ENCODE results near the gene NR3C2. TPM values are rescaled to one million over a fixed set of nuclear protein-coding genes. Genes with fewer than 3 reads are reported as not detected.

Gene NR3C2
- total and polyA plus RNA-seq, 4 donors = 2.8 to 43.9 (median 11.5) TPM

DNA sequence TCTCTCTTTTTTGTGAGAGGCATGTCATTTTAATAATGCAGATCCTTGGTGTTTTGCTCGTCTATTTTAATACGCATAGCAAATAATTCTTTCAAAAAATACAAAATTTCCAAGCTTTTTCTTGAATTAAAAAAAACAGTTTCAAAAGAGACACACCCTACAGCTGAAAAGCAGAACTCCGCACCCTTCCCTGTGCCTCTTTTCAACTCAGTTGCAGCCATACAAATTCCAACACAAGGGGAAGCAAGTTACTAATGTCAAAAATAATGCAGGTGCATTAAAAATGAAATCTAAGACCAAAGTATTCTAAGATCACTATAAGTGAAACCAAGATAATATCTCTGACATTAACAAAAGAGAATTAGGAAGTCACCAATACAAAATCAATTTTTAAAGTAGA, 66.6 kb downstream of the NR3C2 start:
- WGBS, 2 donors = 56 to 66% methylated on average over 3 of the region's 3 CpGs
- Histone ChIP-seq H3K27me3 (ENCODE audit: control insufficient read depth in 3 of 3, insufficient read depth in 3 of 3, low read length in 2 of 3) (no peaks in the 10 kb centered on the region), H3K27ac (ENCODE audit: low read depth in 1 of 2, low read length in 1 of 2) (no peak overlapping the region), H3K4me3 (no peak overlapping the region), H3K36me3 (ENCODE audit: control insufficient read depth in 4 of 4, insufficient read depth in 4 of 4, low read length in 4 of 4) (no peaks in the 10 kb centered on the region), H3K9me3 (ENCODE audit: control insufficient read depth in 4 of 4, insufficient read depth in 3 of 4, low read length in 3 of 4) (no peaks in the 10 kb centered on the region), H3K9ac (ENCODE audit: insufficient read depth in 1 of 2, low read length in 2 of 2) (no peak overlapping the region), H3K4me1 (ENCODE audit: control insufficient read depth in 5 of 5, insufficient read depth in 5 of 5, low read length in 5 of 5) (peaks cover 0 to 6% (median 4%) of the 10 kb centered on the region in 5 donors)
- TF ChIP-seq, protein P1, sequence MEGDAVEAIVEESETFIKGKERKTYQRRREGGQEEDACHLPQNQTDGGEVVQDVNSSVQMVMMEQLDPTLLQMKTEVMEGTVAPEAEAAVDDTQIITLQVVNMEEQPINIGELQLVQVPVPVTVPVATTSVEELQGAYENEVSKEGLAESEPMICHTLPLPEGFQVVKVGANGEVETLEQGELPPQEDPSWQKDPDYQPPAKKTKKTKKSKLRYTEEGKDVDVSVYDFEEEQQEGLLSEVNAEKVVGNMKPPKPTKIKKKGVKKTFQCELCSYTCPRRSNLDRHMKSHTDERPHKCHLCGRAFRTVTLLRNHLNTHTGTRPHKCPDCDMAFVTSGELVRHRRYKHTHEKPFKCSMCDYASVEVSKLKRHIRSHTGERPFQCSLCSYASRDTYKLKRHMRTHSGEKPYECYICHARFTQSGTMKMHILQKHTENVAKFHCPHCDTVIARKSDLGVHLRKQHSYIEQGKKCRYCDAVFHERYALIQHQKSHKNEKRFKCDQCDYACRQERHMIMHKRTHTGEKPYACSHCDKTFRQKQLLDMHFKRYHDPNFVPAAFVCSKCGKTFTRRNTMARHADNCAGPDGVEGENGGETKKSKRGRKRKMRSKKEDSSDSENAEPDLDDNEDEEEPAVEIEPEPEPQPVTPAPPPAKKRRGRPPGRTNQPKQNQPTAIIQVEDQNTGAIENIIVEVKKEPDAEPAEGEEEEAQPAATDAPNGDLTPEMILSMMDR (IDR thresholded peaks at IDR 0.05; ENCODE audit: control extremely low read depth, extremely low read depth) = no peak
- ATAC-seq (ENCODE audit: insufficient read depth, low FRiP score) = no peak
- DNase-seq = no peak

DNA sequence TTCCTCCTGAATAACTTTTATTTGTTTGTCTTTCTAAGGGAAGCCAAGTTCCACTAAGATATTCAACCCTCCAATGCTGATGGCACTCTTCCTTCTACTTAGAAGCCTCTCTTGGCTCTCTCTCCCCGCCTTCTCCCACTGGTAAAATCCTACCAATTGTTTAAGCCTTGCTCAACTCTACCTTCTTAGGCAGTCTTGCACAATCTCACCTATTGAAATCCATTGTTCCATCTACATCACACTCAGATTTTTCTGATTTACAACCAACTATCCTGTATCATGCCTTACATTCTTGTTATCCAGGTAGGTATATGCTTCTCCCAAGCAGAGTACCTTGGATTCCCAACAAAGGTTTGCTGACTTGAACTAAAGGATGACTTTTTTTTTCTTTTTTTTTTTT, 69.1 kb downstream of the NR3C2 start:
- WGBS, 2 donors = 35 to 95% methylated on average over 1 of the region's 1 CpG
- TF ChIP-seq, protein P1 (IDR thresholded peaks at IDR 0.05; ENCODE audit: control extremely low read depth, extremely low read depth) = no peak
- no peaks in the 10 kb centered on the region for H3K36me3 ChIP-seq (ENCODE audit: control insufficient read depth in 4 of 4, insufficient read depth in 4 of 4, low read length in 4 of 4)
- H3K4me3 ChIP-seq = no peak overlapping the region
- H3K9ac ChIP-seq (ENCODE audit: insufficient read depth in 1 of 2, low read length in 2 of 2) = no peak overlapping the region
- H3K4me1 ChIP-seq (ENCODE audit: control insufficient read depth in 5 of 5, insufficient read depth in 5 of 5, low read length in 5 of 5) = peaks cover 0 to 6% (median 3%) of the 10 kb centered on the region in 5 donors
- H3K9me3 ChIP-seq (ENCODE audit: control insufficient read depth in 4 of 4, insufficient read depth in 3 of 4, low read length in 3 of 4) = no peaks in the 10 kb centered on the region
- ATAC-seq (ENCODE audit: insufficient read depth, low FRiP score) (no peak), DNase-seq (no peak)
- no peak overlapping the region for H3K27ac ChIP-seq (ENCODE audit: low read depth in 1 of 2, low read length in 1 of 2)
- H3K27me3 ChIP-seq (ENCODE audit: control insufficient read depth in 3 of 3, insufficient read depth in 3 of 3, low read length in 2 of 3) = no peaks in the 10 kb centered on the region

DNA sequence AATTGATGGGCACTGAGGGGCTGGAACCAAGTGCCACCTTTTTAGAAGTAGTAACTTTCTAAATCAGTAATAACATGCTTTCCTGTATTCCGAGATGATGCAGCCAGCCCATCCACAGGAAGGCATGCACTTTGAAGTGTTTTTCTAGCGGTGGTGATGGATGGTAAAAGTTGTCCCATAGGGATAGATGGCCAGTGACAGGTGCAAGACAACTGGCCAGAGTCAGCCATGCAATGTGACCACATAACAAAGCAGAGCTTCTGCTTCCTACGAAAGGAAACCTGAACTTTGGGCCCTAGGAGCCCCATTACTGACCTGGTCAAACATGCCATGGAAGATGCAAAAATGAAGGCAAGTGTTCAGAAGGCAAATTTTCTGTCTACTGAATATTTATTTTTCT, 72.3 kb downstream of the NR3C2 start:
- H3K9ac ChIP-seq (ENCODE audit: insufficient read depth in 1 of 2, low read length in 2 of 2) = no peak overlapping the region
- WGBS, 2 donors = 83 to 89% methylated on average over 3 of the region's 3 CpGs
- no peaks in the 10 kb centered on the region for H3K9me3 ChIP-seq (ENCODE audit: control insufficient read depth in 4 of 4, insufficient read depth in 3 of 4, low read length in 3 of 4)
- H3K36me3 ChIP-seq (ENCODE audit: control insufficient read depth in 4 of 4, insufficient read depth in 4 of 4, low read length in 4 of 4) = no peaks in the 10 kb centered on the region
- no peak overlapping the region for H3K27ac ChIP-seq (ENCODE audit: low read depth in 1 of 2, low read length in 1 of 2)
- peaks cover 0 to 7% (median 0%) of the 10 kb centered on the region in 5 donors for H3K4me1 ChIP-seq (ENCODE audit: control insufficient read depth in 5 of 5, insufficient read depth in 5 of 5, low read length in 5 of 5)
- no peak overlapping the region for H3K4me3 ChIP-seq
- no peaks in the 10 kb centered on the region for H3K27me3 ChIP-seq (ENCODE audit: control insufficient read depth in 3 of 3, insufficient read depth in 3 of 3, low read length in 2 of 3)
- TF ChIP-seq, protein P1 (IDR thresholded peaks at IDR 0.05; ENCODE audit: control extremely low read depth, extremely low read depth) = no peak
- no peak for ATAC-seq (ENCODE audit: insufficient read depth, low FRiP score)
- DNase-seq = no peak

DNA sequence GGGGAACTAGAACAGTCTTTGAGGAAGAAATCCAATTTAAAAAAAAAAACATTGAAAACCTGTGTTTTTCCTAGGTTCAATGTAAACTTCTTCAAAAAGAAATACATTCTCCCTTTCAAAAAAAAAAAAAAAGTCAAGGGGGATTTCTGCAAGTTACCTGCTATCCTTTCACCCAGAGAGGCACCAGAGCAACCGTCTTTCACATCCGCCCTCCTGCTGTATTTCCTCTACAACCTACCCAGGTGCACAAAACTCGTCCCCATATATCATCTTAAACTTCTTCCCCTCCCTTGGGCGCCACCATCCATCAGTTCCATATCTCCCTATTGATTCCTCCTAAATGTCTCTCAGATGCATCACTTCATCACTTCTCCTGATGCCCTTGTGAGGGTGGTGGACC, 74.5 kb downstream of the NR3C2 start:
- Histone ChIP-seq H3K4me3 (no peak overlapping the region), H3K4me1 (ENCODE audit: control insufficient read depth in 5 of 5, insufficient read depth in 5 of 5, low read length in 5 of 5) (peaks cover 0 to 9% (median 0%) of the 10 kb centered on the region in 5 donors), H3K9ac (ENCODE audit: insufficient read depth in 1 of 2, low read length in 2 of 2) (no peak overlapping the region), H3K36me3 (ENCODE audit: control insufficient read depth in 4 of 4, insufficient read depth in 4 of 4, low read length in 4 of 4) (no peaks in the 10 kb centered on the region), H3K27ac (ENCODE audit: low read depth in 1 of 2, low read length in 1 of 2) (no peak overlapping the region), H3K9me3 (ENCODE audit: control insufficient read depth in 4 of 4, insufficient read depth in 3 of 4, low read length in 3 of 4) (no peaks in the 10 kb centered on the region), H3K27me3 (ENCODE audit: control insufficient read depth in 3 of 3, insufficient read depth in 3 of 3, low read length in 2 of 3) (no peaks in the 10 kb centered on the region)
- no peak for DNase-seq
- 96% methylated on average over 4 of the region's 4 CpGs for WGBS, 2 donors
- ATAC-seq (ENCODE audit: insufficient read depth, low FRiP score) = no peak
- TF ChIP-seq, protein P1 (IDR thresholded peaks at IDR 0.05; ENCODE audit: control extremely low read depth, extremely low read depth) = no peak

Data from lung (tissue), 12 donors.